ENCODE data around the gene TOMM40L.
"Not testable (repeated sequence)": the region's sequence is repeated elsewhere in the genome, so short reads cannot be mapped to it uniquely, and the experiment has no call there.

GRCh38 chr1:161224695-161225087 lies 1.2 kb upstream of the TOMM40L start:
- not testable (repeated sequence) for TF ChIP-seq POLR2A, CTCF (IDR thresholded peaks at IDR 0.05)

Measured in ovary (tissue), 3 donors.